B cell (primary cell): Measurements from ENCODE around the gene MAL. TPM values are rescaled to one million over a fixed set of nuclear protein-coding genes. Genes with fewer than 3 reads are reported as not detected.

ENCODE experiments used
- ATAC-seq: fragments of 200-7000 bp; cut with Tn5 transposase; one replicate; pipeline ENCODE4 v1.10.0; 2021; ENCODE audit warnings: low read depth, mild to moderate bottlenecking, moderate number of reproducible peaks, moderate library complexity
- CTCF ChIA-PET: fragments of 350-600 bp; sonication (Branson Sonifier 250); formaldehyde crosslinking; loops from one replicate; lab custom pipeline; 2021; ENCODE audit warnings: antibody characterized with exemption, inconsistent platforms; lab: Charles Lee
- POLR2A ChIA-PET: fragments of 350-600 bp; sonication (Branson Sonifier 250); formaldehyde crosslinking; loops from one replicate; lab custom pipeline; 2021; ENCODE audit warnings: antibody characterized with exemption; lab: Charles Lee
- DNase-seq: peaks from one replicate; pipeline ENCODE4 v3.0.0; 2013
- H2AFZ ChIP-seq: 2 replicates; pipeline ENCODE4 v1.6.1; 2012; ENCODE audit warnings: mild to moderate bottlenecking, low read depth, low read length; ENCODE audit not compliant: insufficient read depth, poor library complexity, severe bottlenecking
- H3K27ac ChIP-seq, 2 donors: 1 replicate in 1 of 2; 2 replicates in 1 of 2; pipeline ENCODE4 v1.5.1; 2012 to 2013; ENCODE audit warnings: low read length in 2 of 2, mild to moderate bottlenecking in 2 of 2, moderate library complexity in 1 of 2
- H3K27me3 ChIP-seq, 4 experiments: fragments of 200-600 bp in 1 of 4; sonication (generic) in 1 of 4; replicated peaks in 1 of 4; 1 replicate in 2 of 4; 2 replicates in 2 of 4; pipeline versions ENCODE4 v1.6.1 to v1.7.0; 2013 to 2016; ENCODE audit warnings: low read length in 3 of 4, mild to moderate bottlenecking in 2 of 4, mixed read lengths in 1 of 4, moderate library complexity in 1 of 4; ENCODE audit not compliant: insufficient read depth in 4 of 4, control insufficient read depth in 3 of 4; ENCODE audit errors: control extremely low read depth in 1 of 4
- H3K36me3 ChIP-seq, 2 experiments: replicated peaks in 1 of 2; 1 replicate in 1 of 2; 2 replicates in 1 of 2; pipeline versions ENCODE4 v1.6.1 to v1.7.1; 2013; ENCODE audit warnings: low read length in 1 of 2; ENCODE audit not compliant: insufficient read depth in 2 of 2, control insufficient read depth in 1 of 2; ENCODE audit errors: control extremely low read depth in 1 of 2, extremely low read depth in 1 of 2
- H3K4me1 ChIP-seq, 2 donors: fragments of 200-600 bp in 1 of 2; sonication (generic) in 1 of 2; 1 replicate in 1 of 2; 2 replicates in 1 of 2; pipeline versions ENCODE4 v1.5.1 to v1.6.1; 2013 to 2017; ENCODE audit warnings: low read length in 2 of 2; ENCODE audit not compliant: control insufficient read depth in 2 of 2, insufficient read depth in 2 of 2
- H3K4me2 ChIP-seq: replicated peaks from 2 replicates; pipeline ENCODE3; 2012; ENCODE audit warnings: mild to moderate bottlenecking, low read depth, low read length; ENCODE audit not compliant: poor library complexity, severe bottlenecking
- H3K4me3 ChIP-seq, 5 experiments: fragments of 200-600 bp in 1 of 5; sonication (generic) in 1 of 5; 1 replicate in 3 of 5; 2 replicates in 2 of 5; pipeline versions ENCODE4 v1.5.1 to v1.7.0; 2011 to 2016; ENCODE audit warnings: low read length in 4 of 5, mild to moderate bottlenecking in 4 of 5, low read depth in 2 of 5, control low read depth in 1 of 5, moderate library complexity in 1 of 5; ENCODE audit not compliant: insufficient read depth in 1 of 5; ENCODE audit errors: control extremely low read depth in 1 of 5, extremely low read depth in 1 of 5
- H3K79me2 ChIP-seq: fragments of 200-600 bp; sonication (generic); one replicate; pipeline ENCODE4 v1.6.0; 2016; ENCODE audit warnings: low read length; ENCODE audit not compliant: control insufficient read depth, insufficient read depth
- H3K9ac ChIP-seq: fragments of 200-600 bp; sonication (generic); 2 replicates; pipeline ENCODE4 v1.6.1; 2017; ENCODE audit warnings: mild to moderate bottlenecking, low read length, moderate library complexity
- H3K9me3 ChIP-seq, 3 donors: one replicate each; pipeline versions ENCODE4 v1.6.1 to v1.7.1; 2013; ENCODE audit warnings: low read length in 2 of 3; ENCODE audit not compliant: control insufficient read depth in 2 of 3, insufficient read depth in 1 of 3; ENCODE audit errors: control extremely low read depth in 1 of 3
- H4K20me1 ChIP-seq: 2 replicates; pipeline ENCODE4 v1.6.0; 2012; ENCODE audit warnings: mild to moderate bottlenecking, low read length; ENCODE audit not compliant: insufficient read depth, control insufficient read depth, poor library complexity, severe bottlenecking
- H3K27ac Mint-ChIP-seq: one replicate; pipeline ENCODE4 v1.8.0; 2021; ENCODE audit warnings: mixed read lengths
- H3K27me3 Mint-ChIP-seq: one replicate; pipeline ENCODE4 v1.8.0; 2021; ENCODE audit warnings: mixed read lengths
- H3K4me1 Mint-ChIP-seq: one replicate; pipeline ENCODE4 v1.8.0; 2021; ENCODE audit warnings: mixed read lengths
- H3K4me3 Mint-ChIP-seq: one replicate; pipeline ENCODE4 v1.8.0; 2021; ENCODE audit warnings: mixed read lengths
- H3K9me3 Mint-ChIP-seq: one replicate; pipeline ENCODE4 v1.8.0; 2022; ENCODE audit warnings: mixed read lengths; ENCODE audit not compliant: insufficient read depth
- CTCF ChIP-seq: fragments of 200-600 bp; IDR thresholded peaks from one replicate; pipeline ENCODE4 v1.8.0; 2022; ENCODE audit warnings: antibody characterized with exemption, mild to moderate bottlenecking
- EZH2 ChIP-seq: IDR thresholded peaks from 2 replicates; pipeline ENCODE4 v1.6.1; 2012; ENCODE audit warnings: borderline replicate concordance, low read depth, mild to moderate bottlenecking, moderate library complexity, low read length; ENCODE audit not compliant: insufficient read depth, poor library complexity, severe bottlenecking
- WGBS: methylation state at CpG from one replicate; pipeline ENCODE4 v1.1.5; 2013; ENCODE audit warnings: missing lambda C conversion rate; ENCODE audit not compliant: insufficient coverage; 5-methylcytosine and 5-hydroxymethylcytosine counted together
- intact Hi-C: fragments of 100-400 bp; cut with micrococcal nuclease; formaldehyde crosslinking; loops from one replicate; pipeline ENCODE4 v1.10.0; 2022
- polyA plus RNA-seq: library from polyadenylated mRNA; depleted of rRNA; stranded (reverse); fragments of >200 nt; gene quantifications from 2 replicates; pipeline ENCODE4 v1.2.3, GENCODE V29; 2012
- total RNA-seq, 2 donors: library from RNA; stranded (reverse); fragments of 120-200 nt in 1 of 2; gene quantifications; 1 replicate in 1 of 2; 2 replicates in 1 of 2; pipeline versions ENCODE4 v1.2.3 to v1.2.4, GENCODE V29; 2013 to 2022

The MAL gene
- total and polyA plus RNA-seq, 2 donors (not counting 1 experiment from before 2014, with no cell fraction given) = 0.74 to 3.0 TPM

DNA sequence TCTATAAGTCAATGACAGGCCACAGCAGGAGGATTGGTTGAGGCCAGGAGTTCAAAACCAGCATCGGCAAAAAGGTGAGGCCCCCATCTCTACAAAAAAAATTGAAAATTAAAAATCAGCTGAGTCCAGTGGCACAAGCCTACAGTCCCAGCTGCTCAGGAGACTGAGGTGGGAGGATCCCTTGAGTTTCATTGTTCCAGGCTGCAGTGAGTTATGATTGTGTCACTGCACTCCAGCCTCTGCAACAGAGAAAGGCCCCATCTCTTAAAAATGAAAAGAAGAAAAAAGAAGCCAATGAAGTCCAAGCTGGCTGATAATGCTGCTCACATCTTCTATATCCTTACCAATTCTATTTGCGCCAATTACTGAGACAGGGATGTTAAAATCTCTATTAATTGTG, 57.0 kb downstream of the MAL start:
- intact Hi-C loops = no loop called here
- no peak for DNase-seq

GRCh38 chr2:95086017-95086416, 60.5 kb downstream of the MAL start:
- CTCF ChIA-PET = no interaction called here

More for the DNA sequence above, 57.0 kb downstream of the MAL start:
- ChIA-PET CTCF (interaction anchor here (1.5 kb wide), 1 partner anchor 10 kb away, joined by 4 read pairs; no protein-coding TSS in a partner anchor), POLR2A (no interaction called here)
- H3K4me1 ChIP-seq = no peaks in the 10 kb centered on the region
- Mint-ChIP-seq H3K4me1 (no peaks in the 10 kb centered on the region), H3K27me3 (peaks cover under 1% of the 10 kb centered on the region), H3K27ac (no peak overlapping the region), H3K4me3 (no peak overlapping the region), H3K9me3 (no peaks in the 10 kb centered on the region)
- H3K9me3 ChIP-seq = no peaks in the 10 kb centered on the region
- no peak overlapping the region for H3K9ac ChIP-seq
- TF ChIP-seq CTCF (no peak), EZH2 (no peak)
- H3K4me2 ChIP-seq = no peak overlapping the region
- H3K27ac ChIP-seq = no peak overlapping the region
- 100% methylated on average over 1 of the region's 2 CpGs for WGBS
- H3K36me3 ChIP-seq = peaks cover 0 to 23% of the 10 kb centered on the region in 2 experiments
- peaks cover 0 to 5% (median 0%) of the 10 kb centered on the region in 4 experiments for H3K27me3 ChIP-seq
- H4K20me1 ChIP-seq = no peaks in the 10 kb centered on the region
- no peak overlapping the region for H3K4me3 ChIP-seq
- no peak overlapping the region for H2AFZ ChIP-seq
- H3K79me2 ChIP-seq = no peaks in the 10 kb centered on the region
- no peak for ATAC-seq

More at GRCh38 chr2:95086017-95086416, 60.5 kb downstream of the MAL start:
- no peaks in the 10 kb centered on the region for H3K9me3 Mint-ChIP-seq
- Histone ChIP-seq H3K4me1 (no peaks in the 10 kb centered on the region), H3K9ac (no peak overlapping the region), H3K27me3 (no peaks in the 10 kb centered on the region), H2AFZ (no peak overlapping the region), H3K27ac (no peak overlapping the region), H3K9me3 (no peaks in the 10 kb centered on the region), H3K79me2 (no peaks in the 10 kb centered on the region), H4K20me1 (no peaks in the 10 kb centered on the region), H3K4me3 (no peak overlapping the region), H3K36me3 (peaks cover 5 to 45% of the 10 kb centered on the region in 2 experiments), H3K4me2 (no peak overlapping the region)
- no peak overlapping the region for H3K27ac Mint-ChIP-seq
- intact Hi-C loops = no loop called here
- TF ChIP-seq EZH2 (no peak), CTCF (no peak)
- H3K4me3 Mint-ChIP-seq = no peak overlapping the region
- 100% methylated on average over 1 of the region's 1 CpG for WGBS
- no peaks in the 10 kb centered on the region for H3K27me3 Mint-ChIP-seq
- POLR2A ChIA-PET = no interaction called here
- ATAC-seq = no peak
- H3K4me1 Mint-ChIP-seq = no peaks in the 10 kb centered on the region
- DNase-seq = no peak
